ENCODE data around the gene LUZP2.

DNA sequence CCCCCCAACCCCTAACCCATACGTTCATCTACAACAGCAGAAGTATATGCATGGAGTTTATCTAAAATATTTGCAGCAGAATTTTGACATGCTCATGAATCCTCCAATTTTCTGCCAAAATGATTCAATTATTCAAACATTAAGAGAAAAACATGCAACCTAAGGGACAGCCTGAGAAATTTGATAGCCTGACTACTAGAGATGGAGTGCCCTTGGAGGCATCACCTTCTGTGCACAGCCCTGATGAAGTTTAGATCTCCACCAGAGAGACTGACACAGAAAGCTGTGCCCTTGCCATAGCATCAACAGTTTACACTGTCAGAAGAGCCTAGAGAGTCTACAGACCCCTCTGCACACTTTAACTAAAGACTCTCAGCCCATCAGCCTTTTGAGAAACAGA lies 217.7 kb downstream of the LUZP2 start:
- TF ChIP-seq, protein P1, sequence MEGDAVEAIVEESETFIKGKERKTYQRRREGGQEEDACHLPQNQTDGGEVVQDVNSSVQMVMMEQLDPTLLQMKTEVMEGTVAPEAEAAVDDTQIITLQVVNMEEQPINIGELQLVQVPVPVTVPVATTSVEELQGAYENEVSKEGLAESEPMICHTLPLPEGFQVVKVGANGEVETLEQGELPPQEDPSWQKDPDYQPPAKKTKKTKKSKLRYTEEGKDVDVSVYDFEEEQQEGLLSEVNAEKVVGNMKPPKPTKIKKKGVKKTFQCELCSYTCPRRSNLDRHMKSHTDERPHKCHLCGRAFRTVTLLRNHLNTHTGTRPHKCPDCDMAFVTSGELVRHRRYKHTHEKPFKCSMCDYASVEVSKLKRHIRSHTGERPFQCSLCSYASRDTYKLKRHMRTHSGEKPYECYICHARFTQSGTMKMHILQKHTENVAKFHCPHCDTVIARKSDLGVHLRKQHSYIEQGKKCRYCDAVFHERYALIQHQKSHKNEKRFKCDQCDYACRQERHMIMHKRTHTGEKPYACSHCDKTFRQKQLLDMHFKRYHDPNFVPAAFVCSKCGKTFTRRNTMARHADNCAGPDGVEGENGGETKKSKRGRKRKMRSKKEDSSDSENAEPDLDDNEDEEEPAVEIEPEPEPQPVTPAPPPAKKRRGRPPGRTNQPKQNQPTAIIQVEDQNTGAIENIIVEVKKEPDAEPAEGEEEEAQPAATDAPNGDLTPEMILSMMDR (conservative IDR thresholded peaks at IDR 0.05), result no peak
- no peak for TF ChIP-seq ZFX (IDR thresholded peaks at IDR 0.05)
